Progenitor cell of endocrine pancreas (in vitro differentiated cells): ENCODE results near the gene RBM17. TPM values are rescaled to one million over a fixed set of nuclear protein-coding genes. Genes with fewer than 3 reads are reported as not detected.

ENCODE experiments used
- DNase-seq: peaks from one replicate; pipeline ENCODE4 v3.0.0; 2021; ENCODE audit warnings: low spot score; ENCODE audit not compliant: unreplicated experiment
- H3K27ac Mint-ChIP-seq: 2 replicates; pipeline ENCODE4 v1.8.0; 2021; ENCODE audit warnings: mild to moderate bottlenecking, moderate library complexity, mixed read lengths
- H3K27me3 Mint-ChIP-seq: 2 replicates; pipeline ENCODE4 v1.8.0; 2021; ENCODE audit warnings: mixed read lengths
- H3K36me3 Mint-ChIP-seq: 2 replicates; pipeline ENCODE4 v1.8.0; 2022; ENCODE audit warnings: mixed read lengths; ENCODE audit not compliant: insufficient read depth
- H3K4me1 Mint-ChIP-seq: 2 replicates; pipeline ENCODE4 v1.8.0; 2021; ENCODE audit warnings: low read depth, mixed read lengths
- H3K4me3 Mint-ChIP-seq: 2 replicates; pipeline ENCODE4 v1.8.0; 2021; ENCODE audit warnings: low read depth, mild to moderate bottlenecking, moderate library complexity, mixed read lengths
- H3K9me3 Mint-ChIP-seq: 2 replicates; pipeline ENCODE4 v1.8.0; 2021; ENCODE audit warnings: low read depth, mixed read lengths
- CTCF ChIP-seq: fragments of 200-600 bp; sonication (generic); IDR thresholded peaks from one replicate; pipeline ENCODE4 v1.5.0; 2021; ENCODE audit warnings: antibody characterized with exemption, mild to moderate bottlenecking; ENCODE audit not compliant: unreplicated experiment
- total RNA-seq: library from RNA; stranded (reverse); gene quantifications from 2 replicates; pipeline ENCODE4 v1.2.1, GENCODE V29; 2021

Gene RBM17
- total RNA-seq, 1 donor from 2014 or later, result 122 TPM

DNA sequence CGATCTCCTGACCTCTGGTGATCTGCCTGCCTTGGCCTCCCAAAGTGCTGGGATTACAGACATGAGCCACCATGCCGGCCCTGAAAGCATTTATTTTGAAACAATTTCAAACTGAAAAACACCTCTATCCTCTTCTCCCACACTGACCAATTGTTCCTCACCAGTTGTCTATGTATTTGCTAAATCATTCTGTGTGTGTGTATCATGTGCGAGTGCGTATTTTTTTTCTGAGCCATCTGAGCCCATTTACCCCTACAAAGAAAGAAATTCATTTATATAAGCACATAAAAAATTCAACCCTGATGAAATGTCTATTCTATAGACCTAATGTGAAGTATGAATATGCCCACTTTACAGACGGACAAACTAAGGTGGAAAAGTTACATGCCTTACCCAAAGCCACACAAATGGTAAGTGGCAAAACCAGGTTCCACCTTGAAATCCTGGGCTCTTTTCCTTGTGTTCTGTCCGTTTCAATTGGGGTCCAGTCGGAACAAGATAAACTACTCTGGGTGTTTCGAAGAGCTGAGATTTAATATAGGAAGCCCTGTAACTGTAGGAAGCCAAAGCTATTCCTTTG is 46.8 kb downstream of the RBM17 start:
- no peaks in the 10 kb centered on the region for H3K36me3 Mint-ChIP-seq
- H3K4me1 Mint-ChIP-seq, result no peaks in the 10 kb centered on the region
- no peaks in the 10 kb centered on the region for H3K9me3 Mint-ChIP-seq
- no peak for DNase-seq
- H3K4me3 Mint-ChIP-seq, result no peak overlapping the region
- TF ChIP-seq CTCF, result no peak
- H3K27me3 Mint-ChIP-seq, result peaks cover 44% of the 10 kb centered on the region
- peak overlapping the region; percentile 75 for H3K27ac Mint-ChIP-seq

DNA sequence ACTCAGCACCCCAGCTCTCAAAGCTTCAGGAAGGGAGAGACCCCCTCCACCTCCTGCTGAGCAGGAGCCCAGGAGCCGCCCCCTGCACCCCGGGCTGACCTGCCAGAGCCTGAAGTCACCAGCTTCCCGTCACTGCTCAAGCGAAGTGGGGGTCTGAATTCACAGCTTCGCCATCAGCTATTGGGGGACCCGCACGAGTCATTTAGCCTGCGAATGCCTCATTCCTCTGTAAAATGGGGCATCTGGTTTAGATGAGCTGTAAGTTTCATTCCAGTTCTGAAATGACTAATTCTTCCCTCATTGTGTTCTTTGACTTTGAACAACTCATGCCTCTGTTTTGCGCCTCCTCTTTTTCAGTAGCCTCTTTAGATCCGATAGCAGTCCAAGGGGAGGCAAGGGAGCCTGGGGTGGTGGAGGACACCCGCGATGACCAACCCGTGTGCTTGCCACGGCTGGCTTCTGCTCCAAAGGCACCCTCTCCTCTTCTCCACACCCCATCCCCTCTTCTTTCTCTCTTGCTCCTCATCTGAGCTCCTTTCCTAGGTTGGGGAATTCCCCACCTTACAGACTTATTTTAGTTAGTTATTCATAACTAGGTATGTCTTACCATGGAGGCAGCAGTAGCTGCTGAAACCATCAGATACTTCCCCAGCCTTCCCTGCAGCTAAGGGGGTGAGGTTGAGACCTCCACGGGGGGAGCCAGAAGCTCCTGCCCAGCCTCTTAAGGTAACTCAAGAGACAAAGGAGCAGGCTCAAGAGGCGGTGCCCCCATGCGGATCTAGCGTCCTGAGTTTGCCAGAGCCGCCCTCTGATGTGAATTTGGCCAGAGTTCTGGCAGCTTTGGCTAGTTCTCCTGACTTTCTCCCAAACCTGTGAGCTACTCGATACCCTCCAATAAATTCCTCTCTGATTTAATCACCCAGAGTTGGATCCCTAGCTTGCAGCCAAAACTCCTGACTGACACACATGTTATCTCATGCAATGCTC is 47.7 kb downstream of the RBM17 start:
- H3K27ac Mint-ChIP-seq, result no peak overlapping the region
- no peak overlapping the region for H3K4me3 Mint-ChIP-seq
- no peaks in the 10 kb centered on the region for H3K36me3 Mint-ChIP-seq
- DNase-seq, result no peak
- H3K27me3 Mint-ChIP-seq, result peaks cover 46% of the 10 kb centered on the region
- peaks cover 3% of the 10 kb centered on the region for H3K4me1 Mint-ChIP-seq
- no peaks in the 10 kb centered on the region for H3K9me3 Mint-ChIP-seq
- no peak for TF ChIP-seq CTCF

GRCh38 chr10:6138456-6138855 is 49.6 kb downstream of the RBM17 start:
- peaks cover 47% of the 10 kb centered on the region for H3K27me3 Mint-ChIP-seq
- H3K4me3 Mint-ChIP-seq, result no peak overlapping the region
- DNase-seq, result no peak
- no peaks in the 10 kb centered on the region for H3K9me3 Mint-ChIP-seq
- TF ChIP-seq CTCF, result no peak
- no peaks in the 10 kb centered on the region for H3K36me3 Mint-ChIP-seq
- peaks cover 8% of the 10 kb centered on the region for H3K4me1 Mint-ChIP-seq
- H3K27ac Mint-ChIP-seq, result no peak overlapping the region

GRCh38 chr10:6139470-6139869 is 50.6 kb downstream of the RBM17 start:
- no peak overlapping the region for H3K27ac Mint-ChIP-seq
- H3K4me3 Mint-ChIP-seq, result no peak overlapping the region
- no peaks in the 10 kb centered on the region for H3K9me3 Mint-ChIP-seq
- no peak for TF ChIP-seq CTCF
- no peak for DNase-seq
- peaks cover 8% of the 10 kb centered on the region for H3K4me1 Mint-ChIP-seq
- H3K27me3 Mint-ChIP-seq, result peaks cover 43% of the 10 kb centered on the region
- no peaks in the 10 kb centered on the region for H3K36me3 Mint-ChIP-seq

DNA sequence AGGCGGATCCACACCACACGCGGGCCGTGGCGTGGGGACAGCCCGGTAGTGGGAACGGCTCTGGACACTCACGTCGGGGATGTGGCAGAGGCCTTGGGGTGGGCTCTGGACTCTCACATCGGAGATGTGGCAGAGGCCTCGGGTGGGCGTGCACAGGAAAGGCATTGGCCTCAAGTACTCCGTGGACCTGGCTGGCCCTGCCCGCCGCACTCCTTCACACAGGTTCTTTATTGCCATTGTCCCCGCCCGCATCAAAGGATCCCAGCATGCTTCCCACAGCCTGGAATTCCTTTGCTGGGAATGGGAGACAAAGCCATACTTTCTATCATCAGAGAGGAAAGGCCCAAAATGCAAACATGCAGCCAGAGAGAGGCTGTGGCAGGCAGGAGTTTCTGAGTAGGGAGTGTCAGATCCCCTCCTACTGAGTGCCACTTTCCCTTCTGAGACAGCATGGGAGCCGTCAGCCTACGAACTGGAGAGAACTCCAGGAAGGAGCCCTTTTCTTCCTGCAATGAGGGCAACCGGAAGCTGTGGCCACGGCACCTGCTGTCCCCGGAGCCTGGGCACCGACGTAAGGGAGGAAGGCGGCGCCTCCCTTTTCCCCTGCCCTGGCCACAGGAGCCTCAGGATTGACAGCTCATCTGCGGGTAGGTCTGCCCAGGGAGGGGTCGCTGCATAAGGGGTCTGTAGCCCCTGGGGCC is 51.5 kb downstream of the RBM17 start:
- Mint-ChIP-seq H3K36me3 (no peaks in the 10 kb centered on the region), H3K4me1 (peaks cover 8% of the 10 kb centered on the region), H3K27ac (no peak overlapping the region), H3K27me3 (peaks cover 39% of the 10 kb centered on the region), H3K9me3 (no peaks in the 10 kb centered on the region), H3K4me3 (no peak overlapping the region)
- TF ChIP-seq CTCF, result no peak
- DNase-seq, result no peak
